GM21529 (cell line): ENCODE measurements around the gene SBSN.

Experiments used
- ATAC-seq: cut with Tn5 transposase; IDR thresholded peaks from one replicate; pipeline ENCODE4 v1.9.1; 2021; ENCODE audit not compliant: unreplicated experiment

Gene SBSN

GRCh38 chr19:35528218-35529038, at the start of gene SBSN:
Gene SBSN (minus strand): TSS chr19:35528311. CDS start chr19:35528281, 30 bp downstream.
- no peak for ATAC-seq

- no peak for ATAC-seq
Measured at GRCh38 chr19:35571406-35571965, 43.4 kb upstream of the SBSN start.

- ATAC-seq, result no peak
Measured at GRCh38 chr19:35569281-35569781, 41.2 kb upstream of the SBSN start.

GRCh38 chr19:35566738-35567137, 38.6 kb upstream of the SBSN start:
- ATAC-seq, result no peak

GRCh38 chr19:35565016-35565856, 37.1 kb upstream of the SBSN start:
- no peak for ATAC-seq

GRCh38 chr19:35563207-35563829, 35.2 kb upstream of the SBSN start, which contains the start of gene ATP4A:
Gene ATP4A (minus strand): TSS chr19:35563658. CDS start chr19:35563629, 29 bp downstream.
- ATAC-seq, result no peak

- no peak for ATAC-seq
Measured at GRCh38 chr19:35562776-35563175, 34.7 kb upstream of the SBSN start.

- ATAC-seq, result no peak
Measured at GRCh38 chr19:35562336-35562735, 34.2 kb upstream of the SBSN start.

- ATAC-seq, result no peak
Measured at GRCh38 chr19:35561436-35561835, 33.3 kb upstream of the SBSN start.

GRCh38 chr19:35560677-35561076, 32.6 kb upstream of the SBSN start:
- no peak for ATAC-seq

GRCh38 chr19:35560271-35560670, 32.2 kb upstream of the SBSN start:
- ATAC-seq, result no peak

GRCh38 chr19:35559781-35560180, 31.7 kb upstream of the SBSN start:
- no peak for ATAC-seq

- ATAC-seq, result no peak
Measured at GRCh38 chr19:35559281-35559659, 31.2 kb upstream of the SBSN start.

GRCh38 chr19:35558400-35559280, 30.5 kb upstream of the SBSN start:
- no peak for ATAC-seq

GRCh38 chr19:35557539-35558399, 29.7 kb upstream of the SBSN start:
- no peak for ATAC-seq

- no peak for ATAC-seq
Measured at GRCh38 chr19:35556846-35557538, 28.9 kb upstream of the SBSN start.

- ATAC-seq, result no peak
Measured at GRCh38 chr19:35556025-35556590, 28.0 kb upstream of the SBSN start.
